ENCODE measurements around the gene HOXD12. TPM values are rescaled to one million over a fixed set of nuclear protein-coding genes. Genes with fewer than 3 reads are reported as not detected.
A peak's percentile ranks its signal among the peaks of the same experiment; 100 is the strongest.

Gene HOXD12
- total RNA-seq, 4 donors from 2014 or later, result 0.27 TPM; not detected in 3

- no peak overlapping the region for H3K4me3 ChIP-seq (ENCODE audit: low read depth, poor library complexity, severe bottlenecking)
- intact Hi-C loops (cut with DNase I; ENCODE audit: low total_unique reads), result loop anchor here (5.0 kb wide), 2 partner anchors 413 to 498 kb away; no protein-coding TSS in a partner anchor
- WGBS, 2 donors, result 33 to 36% methylated on average over 28 of the region's 28 CpGs
- TF ChIP-seq CTCF (IDR thresholded peaks at IDR 0.05) (no peak), POLR2A (IDR thresholded peaks at IDR 0.05) (no peak)
- no peak for DNase-seq (ENCODE audit: low spot score in 2 of 2)
Observed at GRCh38 chr2:176138923-176139660, 39.5 kb downstream of the HOXD12 start.

- intact Hi-C loops (cut with DNase I; ENCODE audit: low total_unique reads), result loop anchor here (5.0 kb wide), 2 partner anchors 412 to 497 kb away; no protein-coding TSS in a partner anchor
- WGBS, 2 donors, result 12 to 19% methylated on average over 41 of the region's 41 CpGs
- no peak overlapping the region for H3K4me3 ChIP-seq (ENCODE audit: low read depth, poor library complexity, severe bottlenecking)
- TF ChIP-seq CTCF (IDR thresholded peaks at IDR 0.05) (no peak), POLR2A (IDR thresholded peaks at IDR 0.05) (no peak)
- DNase-seq (ENCODE audit: low spot score in 2 of 2), result no peak
Observed at GRCh38 chr2:176139661-176140512, 40.3 kb downstream of the HOXD12 start.

- 12% methylated on average over 27 of the region's 48 CpGs for WGBS, 2 donors
- peak in 1 of 3 donors; percentile 64 for TF ChIP-seq CTCF (IDR thresholded peaks at IDR 0.05)
- no peak for TF ChIP-seq POLR2A (IDR thresholded peaks at IDR 0.05)
- DNase-seq (ENCODE audit: low spot score in 2 of 2), result peak in 1 of 2 donors; percentile 95
- intact Hi-C loops (cut with DNase I; ENCODE audit: low total_unique reads), result no loop called here
- peak overlapping the region; percentile 11 for H3K4me3 ChIP-seq (ENCODE audit: low read depth, poor library complexity, severe bottlenecking)
Observed at GRCh38 chr2:176140513-176141317, 41.1 kb downstream of the HOXD12 start.

GRCh38 chr2:176142281-176142680 lies 42.7 kb downstream of the HOXD12 start:
- no peak overlapping the region for H3K4me3 ChIP-seq (ENCODE audit: low read depth, poor library complexity, severe bottlenecking)
- intact Hi-C loops (cut with DNase I; ENCODE audit: low total_unique reads), result no loop called here
- TF ChIP-seq POLR2A (IDR thresholded peaks at IDR 0.05), result no peak
- TF ChIP-seq CTCF (IDR thresholded peaks at IDR 0.05), result no peak
- 89 to 96% methylated on average over 2 of the region's 2 CpGs for WGBS, 2 donors
- no peak for DNase-seq (ENCODE audit: low spot score in 2 of 2)

- WGBS, 2 donors, result 73 to 87% methylated on average over 4 of the region's 4 CpGs
- intact Hi-C loops (cut with DNase I; ENCODE audit: low total_unique reads), result no loop called here
- TF ChIP-seq POLR2A (IDR thresholded peaks at IDR 0.05) (no peak), CTCF (IDR thresholded peaks at IDR 0.05) (no peak)
- DNase-seq (ENCODE audit: low spot score in 2 of 2), result peak in 1 of 2 donors; percentile 42
- H3K4me3 ChIP-seq (ENCODE audit: low read depth, poor library complexity, severe bottlenecking), result no peak overlapping the region
Observed at GRCh38 chr2:176145085-176145969, 45.7 kb downstream of the HOXD12 start.

Data from lower leg skin (tissue), 4 donors.